ENCODE measurements around the gene WDR33.
"Not testable (repeated sequence)": the region's sequence is repeated elsewhere in the genome, so short reads cannot be mapped to it uniquely, and the experiment has no call there.

Gene WDR33

DNA sequence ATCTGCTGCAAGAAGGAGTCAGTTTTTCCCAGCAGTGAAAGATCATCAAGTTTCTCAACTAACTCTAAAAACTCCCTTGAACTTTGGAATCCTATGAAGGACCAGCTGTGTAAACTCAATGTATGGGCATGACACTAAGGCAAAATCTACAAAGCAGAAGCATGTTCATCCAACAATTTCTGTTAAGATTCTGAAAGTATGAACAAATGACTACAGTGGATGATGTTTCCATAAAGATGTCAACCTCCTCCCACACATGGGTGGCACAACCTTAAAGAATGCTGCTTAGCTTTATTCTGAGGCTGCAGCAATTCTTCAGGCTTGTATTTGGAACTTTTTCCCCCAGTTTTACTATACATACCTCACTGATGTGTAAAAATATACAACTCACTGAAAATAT is 47.2 kb downstream of the WDR33 start:
- TF ChIP-seq, protein P1, sequence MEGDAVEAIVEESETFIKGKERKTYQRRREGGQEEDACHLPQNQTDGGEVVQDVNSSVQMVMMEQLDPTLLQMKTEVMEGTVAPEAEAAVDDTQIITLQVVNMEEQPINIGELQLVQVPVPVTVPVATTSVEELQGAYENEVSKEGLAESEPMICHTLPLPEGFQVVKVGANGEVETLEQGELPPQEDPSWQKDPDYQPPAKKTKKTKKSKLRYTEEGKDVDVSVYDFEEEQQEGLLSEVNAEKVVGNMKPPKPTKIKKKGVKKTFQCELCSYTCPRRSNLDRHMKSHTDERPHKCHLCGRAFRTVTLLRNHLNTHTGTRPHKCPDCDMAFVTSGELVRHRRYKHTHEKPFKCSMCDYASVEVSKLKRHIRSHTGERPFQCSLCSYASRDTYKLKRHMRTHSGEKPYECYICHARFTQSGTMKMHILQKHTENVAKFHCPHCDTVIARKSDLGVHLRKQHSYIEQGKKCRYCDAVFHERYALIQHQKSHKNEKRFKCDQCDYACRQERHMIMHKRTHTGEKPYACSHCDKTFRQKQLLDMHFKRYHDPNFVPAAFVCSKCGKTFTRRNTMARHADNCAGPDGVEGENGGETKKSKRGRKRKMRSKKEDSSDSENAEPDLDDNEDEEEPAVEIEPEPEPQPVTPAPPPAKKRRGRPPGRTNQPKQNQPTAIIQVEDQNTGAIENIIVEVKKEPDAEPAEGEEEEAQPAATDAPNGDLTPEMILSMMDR (IDR thresholded peaks at IDR 0.05; ENCODE audit: low read depth, low read length, missing control alignments): no peak
- Histone ChIP-seq H3K36me3 (replicated peaks) (peaks cover 49% of the 10 kb centered on the region), H3K27ac (no peak overlapping the region), H3K27me3 (replicated peaks) (no peaks in the 10 kb centered on the region), H3K4me3 (ENCODE audit: low read depth, low read length) (no peak overlapping the region)
- in situ Hi-C loops (cut with HindIII; ENCODE audit: low pct_ligation_motif_present, low sequenced_read_pairs): no loop called here
- no peak for DNase-seq

DNA sequence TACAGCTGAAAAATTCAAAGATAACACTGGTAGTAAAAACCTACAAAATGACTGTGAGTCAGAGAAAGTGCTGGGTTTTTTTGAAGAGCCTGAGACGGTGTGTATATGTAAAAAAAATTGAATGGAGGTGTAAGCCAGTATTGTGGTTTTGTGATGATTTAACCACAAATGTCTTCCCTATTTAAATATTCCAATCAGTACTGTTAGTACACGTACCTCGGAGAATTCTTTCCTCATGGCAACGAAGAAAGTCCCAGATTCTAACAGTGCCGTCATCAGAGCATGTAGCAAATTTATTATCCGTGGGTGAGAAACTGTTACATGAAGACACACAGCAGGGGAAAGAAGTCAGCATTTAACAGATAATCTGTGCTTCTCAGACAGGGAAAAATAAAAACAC is 48.1 kb downstream of the WDR33 start:
- TF ChIP-seq, protein P1 (IDR thresholded peaks at IDR 0.05; ENCODE audit: low read depth, low read length, missing control alignments): no peak
- no peak for DNase-seq
- no peak overlapping the region for H3K27ac ChIP-seq
- in situ Hi-C loops (cut with HindIII; ENCODE audit: low pct_ligation_motif_present, low sequenced_read_pairs): no loop called here
- H3K4me3 ChIP-seq (ENCODE audit: low read depth, low read length): no peak overlapping the region
- H3K36me3 ChIP-seq (replicated peaks): peaks cover 49% of the 10 kb centered on the region
- H3K27me3 ChIP-seq (replicated peaks): no peaks in the 10 kb centered on the region

DNA sequence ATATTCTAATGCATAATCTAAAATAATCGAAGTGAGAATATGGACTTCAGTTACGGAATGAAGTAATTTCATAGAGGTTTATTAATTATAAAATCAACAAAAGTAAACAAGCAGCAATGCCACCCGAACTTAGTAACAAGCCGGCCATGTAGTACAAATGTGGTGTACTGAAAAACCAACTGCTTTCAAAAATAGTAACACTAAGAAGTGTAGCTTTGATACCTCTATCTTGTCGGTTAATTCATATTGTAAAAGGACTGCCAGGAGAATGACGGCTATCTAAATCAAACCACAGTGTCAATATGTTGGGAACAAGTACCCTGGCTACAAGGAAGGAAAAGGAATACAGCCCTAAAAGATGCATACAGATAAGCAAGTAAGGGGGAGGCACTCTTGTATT is 48.5 kb downstream of the WDR33 start:
- Histone ChIP-seq H3K36me3 (replicated peaks) (peaks cover 47% of the 10 kb centered on the region), H3K4me3 (ENCODE audit: low read depth, low read length) (no peak overlapping the region), H3K27ac (no peak overlapping the region), H3K27me3 (replicated peaks) (no peaks in the 10 kb centered on the region)
- TF ChIP-seq, protein P1 (IDR thresholded peaks at IDR 0.05; ENCODE audit: low read depth, low read length, missing control alignments): no peak
- in situ Hi-C loops (cut with HindIII; ENCODE audit: low pct_ligation_motif_present, low sequenced_read_pairs): no loop called here
- no peak for DNase-seq

DNA sequence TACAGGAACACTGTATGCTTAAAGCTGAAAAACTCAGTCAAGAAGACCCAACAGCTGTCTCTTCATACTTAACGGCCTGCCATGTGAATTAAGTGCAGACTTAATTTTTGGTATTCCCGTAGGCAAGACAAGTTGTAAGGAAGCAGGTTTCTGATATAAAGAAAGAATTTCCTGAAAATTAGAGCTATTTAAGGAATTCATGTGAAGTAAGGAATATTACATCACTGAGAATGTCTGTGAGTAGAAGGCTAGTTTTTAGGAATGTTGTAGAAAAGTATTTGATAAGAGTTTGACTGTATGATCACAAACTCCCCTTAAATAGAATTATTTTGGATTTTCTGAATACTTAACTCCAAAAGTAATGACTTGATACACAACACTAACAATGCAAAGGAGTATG is 51.0 kb downstream of the WDR33 start:
- no peaks in the 10 kb centered on the region for H3K27me3 ChIP-seq (replicated peaks)
- in situ Hi-C loops (cut with HindIII; ENCODE audit: low pct_ligation_motif_present, low sequenced_read_pairs): no loop called here
- no peak overlapping the region for H3K4me3 ChIP-seq (ENCODE audit: low read depth, low read length)
- TF ChIP-seq, protein P1 (IDR thresholded peaks at IDR 0.05; ENCODE audit: low read depth, low read length, missing control alignments): no peak
- H3K27ac ChIP-seq: no peak overlapping the region
- H3K36me3 ChIP-seq (replicated peaks): peaks cover 35% of the 10 kb centered on the region
- no peak for DNase-seq

DNA sequence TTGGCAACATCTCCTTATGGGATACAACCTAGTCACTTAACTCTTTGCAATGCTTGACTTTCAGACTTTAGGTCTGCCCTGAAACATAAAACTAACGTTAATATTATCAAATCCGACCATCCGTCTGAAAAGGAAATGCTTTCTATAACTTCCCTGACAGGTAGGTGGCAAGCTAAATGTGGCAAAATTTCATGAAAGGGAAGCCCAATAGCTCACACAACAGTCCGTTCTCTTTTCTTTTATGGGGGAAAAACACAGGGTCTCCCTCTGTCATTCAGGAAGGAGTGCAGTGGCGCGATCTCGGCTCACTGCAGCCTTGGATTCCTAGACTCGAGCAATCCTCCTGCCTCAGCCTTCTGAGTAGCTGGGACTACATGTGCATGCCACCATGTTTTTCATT is 56.8 kb downstream of the WDR33 start:
- Histone ChIP-seq H3K36me3 (replicated peaks) (no peaks in the 10 kb centered on the region), H3K27ac (no peak overlapping the region), H3K4me3 (ENCODE audit: low read depth, low read length) (no peak overlapping the region), H3K27me3 (replicated peaks) (no peaks in the 10 kb centered on the region)
- in situ Hi-C loops (cut with HindIII; ENCODE audit: low pct_ligation_motif_present, low sequenced_read_pairs): no loop called here
- no peak for DNase-seq
- TF ChIP-seq, protein P1 (IDR thresholded peaks at IDR 0.05; ENCODE audit: low read depth, low read length, missing control alignments): no peak

DNA sequence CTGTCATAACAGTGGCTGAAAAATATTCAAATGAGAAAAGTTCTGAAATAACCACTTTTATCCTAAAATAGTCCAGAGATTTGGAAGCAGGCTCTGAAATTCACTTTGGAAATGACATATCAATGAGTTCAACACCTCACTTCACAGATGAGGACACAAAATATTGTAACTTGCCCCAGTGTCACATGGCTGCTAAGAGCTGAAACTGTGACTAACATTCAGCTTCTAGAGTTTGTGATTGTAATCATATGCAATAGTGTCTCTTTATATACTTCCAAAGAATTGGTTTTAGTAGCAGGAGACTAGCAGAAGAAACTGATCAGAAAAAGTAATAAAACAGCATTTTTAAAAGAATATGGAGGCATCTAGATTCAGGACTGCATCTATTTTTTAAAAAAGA is 57.6 kb downstream of the WDR33 start:
- H3K27ac ChIP-seq: no peak overlapping the region
- TF ChIP-seq, protein P1 (IDR thresholded peaks at IDR 0.05; ENCODE audit: low read depth, low read length, missing control alignments): no peak
- no peaks in the 10 kb centered on the region for H3K27me3 ChIP-seq (replicated peaks)
- no peak for DNase-seq
- in situ Hi-C loops (cut with HindIII; ENCODE audit: low pct_ligation_motif_present, low sequenced_read_pairs): no loop called here
- H3K36me3 ChIP-seq (replicated peaks): no peaks in the 10 kb centered on the region
- H3K4me3 ChIP-seq (ENCODE audit: low read depth, low read length): no peak overlapping the region

DNA sequence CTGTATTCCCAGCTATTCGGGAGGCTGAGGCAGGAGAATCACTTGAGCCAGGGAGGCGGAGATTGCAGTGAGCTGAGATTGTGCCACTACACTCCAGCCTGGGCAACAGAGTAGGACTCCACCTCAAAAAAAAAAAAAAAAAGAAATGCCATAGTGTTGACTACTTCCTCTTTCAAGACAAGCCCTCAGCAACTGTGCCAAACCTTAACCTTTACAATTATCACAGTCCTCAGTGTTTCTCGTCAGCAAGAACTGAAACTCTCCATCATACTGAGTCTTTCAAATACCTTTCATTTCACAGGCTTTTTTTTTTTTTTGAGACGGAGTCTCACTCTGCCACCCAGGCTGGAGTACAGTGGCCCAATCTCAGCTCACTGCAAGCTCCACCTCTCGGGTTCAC is 61.4 kb downstream of the WDR33 start:
- in situ Hi-C loops (cut with HindIII; ENCODE audit: low pct_ligation_motif_present, low sequenced_read_pairs); H3K27ac ChIP-seq; H3K36me3 ChIP-seq (replicated peaks); DNase-seq; H3K27me3 ChIP-seq (replicated peaks); H3K4me3 ChIP-seq (ENCODE audit: low read depth, low read length): not testable (repeated sequence)

Measured in brain microvascular endothelial cell (primary cell).